ENCODE data around the gene PTPN23.

Gene PTPN23

DNA sequence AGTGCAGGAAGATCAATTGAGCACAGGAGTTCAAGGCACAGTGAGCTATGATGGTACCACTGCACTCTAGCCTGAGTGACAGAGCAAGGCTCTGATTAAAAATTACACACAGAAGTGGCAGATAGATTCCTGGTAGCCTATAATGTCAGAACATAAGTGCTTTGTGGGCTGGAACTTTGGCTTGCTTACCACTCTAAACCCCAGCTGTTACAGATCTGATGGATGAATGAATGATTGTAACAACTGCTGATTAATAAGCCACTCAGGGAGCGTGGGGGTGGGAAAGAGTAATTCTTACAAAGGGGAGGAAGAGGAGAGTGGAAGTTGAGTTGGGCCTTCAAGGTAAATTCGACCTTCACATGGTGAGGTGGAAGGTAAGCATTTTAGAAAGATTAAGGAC, 40.9 kb upstream of the PTPN23 start:
- Histone ChIP-seq H3K4me1 (ENCODE audit: insufficient read depth, low read length, poor library complexity, severe bottlenecking) (no peaks in the 10 kb centered on the region), H3K27me3 (ENCODE audit: insufficient read depth, low read length, poor library complexity, severe bottlenecking) (no peaks in the 10 kb centered on the region), H3K36me3 (ENCODE audit: insufficient read depth, low read length) (peaks cover 69% of the 10 kb centered on the region; the same call in 1 of the 2 replicates), H3K4me2 (ENCODE audit: low read depth, low read length, poor library complexity, severe bottlenecking) (no peak overlapping the region), H3F3A (ENCODE audit: low read depth) (no peaks in the 10 kb centered on the region), H3K9me2 (replicated peaks; ENCODE audit: low read depth, low read length) (no peaks in the 10 kb centered on the region), H3K79me2 (ENCODE audit: insufficient read depth, low read length) (no peaks in the 10 kb centered on the region), H3K9me3 (ENCODE audit: insufficient read depth, low read depth, low read length) (no peaks in the 10 kb centered on the region), H3K4me3 (ENCODE audit: low read length, poor library complexity, severe bottlenecking) (no peak overlapping the region), H2AFZ (ENCODE audit: low read length) (no peak overlapping the region), H3K9ac (ENCODE audit: low read depth, low read length, poor library complexity, severe bottlenecking) (no peak overlapping the region), H4K20me1 (ENCODE audit: insufficient read depth, low read length, poor library complexity, severe bottlenecking) (no peaks in the 10 kb centered on the region)
- TF ChIP-seq EZH2phosphoT487 (IDR thresholded peaks at IDR 0.05; ENCODE audit: borderline replicate concordance) = no peak
- TF ChIP-seq, protein P1, sequence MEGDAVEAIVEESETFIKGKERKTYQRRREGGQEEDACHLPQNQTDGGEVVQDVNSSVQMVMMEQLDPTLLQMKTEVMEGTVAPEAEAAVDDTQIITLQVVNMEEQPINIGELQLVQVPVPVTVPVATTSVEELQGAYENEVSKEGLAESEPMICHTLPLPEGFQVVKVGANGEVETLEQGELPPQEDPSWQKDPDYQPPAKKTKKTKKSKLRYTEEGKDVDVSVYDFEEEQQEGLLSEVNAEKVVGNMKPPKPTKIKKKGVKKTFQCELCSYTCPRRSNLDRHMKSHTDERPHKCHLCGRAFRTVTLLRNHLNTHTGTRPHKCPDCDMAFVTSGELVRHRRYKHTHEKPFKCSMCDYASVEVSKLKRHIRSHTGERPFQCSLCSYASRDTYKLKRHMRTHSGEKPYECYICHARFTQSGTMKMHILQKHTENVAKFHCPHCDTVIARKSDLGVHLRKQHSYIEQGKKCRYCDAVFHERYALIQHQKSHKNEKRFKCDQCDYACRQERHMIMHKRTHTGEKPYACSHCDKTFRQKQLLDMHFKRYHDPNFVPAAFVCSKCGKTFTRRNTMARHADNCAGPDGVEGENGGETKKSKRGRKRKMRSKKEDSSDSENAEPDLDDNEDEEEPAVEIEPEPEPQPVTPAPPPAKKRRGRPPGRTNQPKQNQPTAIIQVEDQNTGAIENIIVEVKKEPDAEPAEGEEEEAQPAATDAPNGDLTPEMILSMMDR (conservative IDR thresholded peaks at IDR 0.05; ENCODE audit: low read length) = no peak

DNA sequence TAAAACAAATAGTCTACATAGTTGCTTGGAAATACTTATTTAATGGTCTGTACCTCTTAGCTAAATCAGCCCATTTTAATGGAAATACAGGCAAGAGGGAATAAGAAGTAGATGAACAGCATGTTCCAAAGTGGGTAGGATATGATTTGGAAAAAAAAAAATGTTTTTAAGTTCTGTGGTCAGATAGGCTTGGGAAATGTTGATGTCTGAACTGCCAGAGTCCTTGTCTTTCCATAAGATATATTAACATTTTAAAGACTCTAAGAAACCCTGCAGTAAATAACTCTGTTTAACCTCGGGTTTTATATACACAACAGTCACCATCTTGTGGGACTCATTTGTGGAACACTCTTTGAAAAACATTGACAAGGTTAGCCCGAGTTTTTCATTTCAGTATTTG, 40.0 kb upstream of the PTPN23 start:
- Histone ChIP-seq H3K27me3 (ENCODE audit: insufficient read depth, low read length, poor library complexity, severe bottlenecking) (no peaks in the 10 kb centered on the region), H3K9me3 (ENCODE audit: insufficient read depth, low read depth, low read length) (no peaks in the 10 kb centered on the region), H2AFZ (ENCODE audit: low read length) (no peak overlapping the region), H3K4me3 (ENCODE audit: low read length, poor library complexity, severe bottlenecking) (no peak overlapping the region), H3K4me1 (ENCODE audit: insufficient read depth, low read length, poor library complexity, severe bottlenecking) (no peaks in the 10 kb centered on the region), H4K20me1 (ENCODE audit: insufficient read depth, low read length, poor library complexity, severe bottlenecking) (no peaks in the 10 kb centered on the region), H3K79me2 (ENCODE audit: insufficient read depth, low read length) (no peaks in the 10 kb centered on the region), H3K36me3 (ENCODE audit: insufficient read depth, low read length) (peaks cover 65% of the 10 kb centered on the region; the same call in 1 of the 2 replicates), H3K9me2 (replicated peaks; ENCODE audit: low read depth, low read length) (no peaks in the 10 kb centered on the region), H3K4me2 (ENCODE audit: low read depth, low read length, poor library complexity, severe bottlenecking) (no peak overlapping the region), H3F3A (ENCODE audit: low read depth) (no peaks in the 10 kb centered on the region), H3K9ac (ENCODE audit: low read depth, low read length, poor library complexity, severe bottlenecking) (no peak overlapping the region)
- TF ChIP-seq, protein P1 (conservative IDR thresholded peaks at IDR 0.05; ENCODE audit: low read length) = no peak
- no peak for TF ChIP-seq EZH2phosphoT487 (IDR thresholded peaks at IDR 0.05; ENCODE audit: borderline replicate concordance)

DNA sequence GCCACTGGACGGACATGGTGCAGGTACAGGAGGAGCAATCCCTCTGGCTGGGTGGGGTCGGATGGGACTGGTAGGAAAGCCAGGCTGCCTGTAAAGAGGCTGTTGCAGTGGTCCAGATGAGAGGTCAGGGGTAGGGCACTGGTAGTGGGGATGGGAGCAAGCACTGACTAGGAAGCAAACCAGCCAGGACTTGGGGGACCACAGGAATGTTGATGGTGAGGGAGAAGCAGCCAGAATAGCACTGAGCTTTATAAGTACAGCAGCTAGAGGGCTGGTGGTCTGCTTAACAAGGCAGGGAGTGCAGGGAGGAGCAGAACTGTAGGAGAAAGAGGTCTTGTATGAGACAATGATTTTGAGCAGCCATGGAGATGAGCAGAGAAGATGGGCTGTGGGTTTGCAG, 38.7 kb upstream of the PTPN23 start:
- Histone ChIP-seq H3F3A (ENCODE audit: low read depth) (no peaks in the 10 kb centered on the region), H3K79me2 (ENCODE audit: insufficient read depth, low read length) (no peaks in the 10 kb centered on the region), H3K9me3 (ENCODE audit: insufficient read depth, low read depth, low read length) (no peaks in the 10 kb centered on the region), H3K4me3 (ENCODE audit: low read length, poor library complexity, severe bottlenecking) (no peak overlapping the region), H3K9ac (ENCODE audit: low read depth, low read length, poor library complexity, severe bottlenecking) (no peak overlapping the region), H2AFZ (ENCODE audit: low read length) (no peak overlapping the region), H3K4me2 (ENCODE audit: low read depth, low read length, poor library complexity, severe bottlenecking) (no peak overlapping the region), H3K27me3 (ENCODE audit: insufficient read depth, low read length, poor library complexity, severe bottlenecking) (no peaks in the 10 kb centered on the region), H3K9me2 (replicated peaks; ENCODE audit: low read depth, low read length) (no peaks in the 10 kb centered on the region), H4K20me1 (ENCODE audit: insufficient read depth, low read length, poor library complexity, severe bottlenecking) (no peaks in the 10 kb centered on the region), H3K36me3 (ENCODE audit: insufficient read depth, low read length) (peaks cover 52% of the 10 kb centered on the region; the same call in 1 of the 2 replicates), H3K4me1 (ENCODE audit: insufficient read depth, low read length, poor library complexity, severe bottlenecking) (no peaks in the 10 kb centered on the region)
- no peak for TF ChIP-seq EZH2phosphoT487 (IDR thresholded peaks at IDR 0.05; ENCODE audit: borderline replicate concordance)
- TF ChIP-seq, protein P1 (conservative IDR thresholded peaks at IDR 0.05; ENCODE audit: low read length) = no peak
